Uterus (tissue), 4 donors: ENCODE results near the gene ALDH3B1. TPM values are rescaled to one million over a fixed set of nuclear protein-coding genes. Genes with fewer than 3 reads are reported as not detected.

ENCODE experiments used
- DNase-seq, 2 donors: peaks; one replicate each; pipeline ENCODE4 v3.0.0-alpha.2; 2019 to 2020
- H3K27ac ChIP-seq, 2 donors: fragments of 200-600 bp; sonication (generic); 1 replicate in 1 of 2; 2 replicates in 1 of 2; pipeline ENCODE4 v1.5.1; 2016 to 2018
- H3K27me3 ChIP-seq, 2 donors: fragments of 200-600 bp; sonication (generic); one replicate each; pipeline ENCODE4 v1.5.1; 2018 to 2019; ENCODE audit warnings: control low read depth in 1 of 2
- H3K36me3 ChIP-seq, 2 donors: fragments of 200-600 bp; sonication (generic); one replicate each; pipeline ENCODE4 v1.5.1; 2019; ENCODE audit warnings: control low read depth in 1 of 2
- H3K4me1 ChIP-seq, 2 donors: fragments of 200-600 bp; sonication (generic); one replicate each; pipeline ENCODE4 v1.5.1; 2018 to 2019; ENCODE audit warnings: control low read depth in 1 of 2
- H3K4me3 ChIP-seq, 2 donors: fragments of 200-600 bp; sonication (generic); 1 replicate in 1 of 2; 2 replicates in 1 of 2; pipeline ENCODE4 v1.5.1; 2018 to 2019; ENCODE audit warnings: mild to moderate bottlenecking in 1 of 2
- H3K9me3 ChIP-seq, 2 donors: fragments of 200-600 bp; sonication (generic); one replicate each; pipeline ENCODE4 v1.5.1; 2019; ENCODE audit warnings: control low read depth in 1 of 2
- CTCF ChIP-seq, 4 experiments: fragments of 200-600 bp in 2 of 4; fragments of 450-650 bp in 2 of 4; sonication (generic) in 2 of 4; IDR thresholded peaks; one replicate each; pipeline ENCODE4 v1.5.1; 2016 to 2019; ENCODE audit warnings: antibody characterized with exemption in 4 of 4, mild to moderate bottlenecking in 2 of 4, moderate library complexity in 1 of 4
- POLR2A ChIP-seq, 2 donors: fragments of 450-650 bp; IDR thresholded peaks; one replicate each; pipeline ENCODE4 v1.6.1; 2016; ENCODE audit warnings: antibody characterized with exemption in 2 of 2, mild to moderate bottlenecking in 1 of 2, moderate library complexity in 1 of 2
- intact Hi-C: fragments of 100-400 bp; cut with DNase I; formaldehyde crosslinking; loops from one replicate; pipeline ENCODE4 v1.15.1; 2023; ENCODE audit warnings: low total_unique reads
- total RNA-seq, 4 donors: library from RNA; depleted of rRNA in 3 of 4; stranded (reverse); fragments of >200 nt in 3 of 4; gene quantifications; one replicate each; pipeline versions ENCODE4 v1.1.0 to v1.2.4, GENCODE V29; 2014 to 2023
- donor health status: DM: yes; HTN: yes; CAD: no.

ALDH3B1 gene
- total RNA-seq, 4 donors from 2014 or later = 2.3 to 5.7 (median 4.0) TPM

GRCh38 chr11:68013611-68014156 is 3.6 kb downstream of the ALDH3B1 start:
- TF ChIP-seq CTCF (IDR thresholded peaks at IDR 0.05) (no peak), POLR2A (IDR thresholded peaks at IDR 0.05) (no peak)
- Histone ChIP-seq H3K36me3 (no peaks in the 10 kb centered on the region), H3K4me1 (peaks cover 0 to 4% of the 10 kb centered on the region in 2 donors), H3K27me3 (no peaks in the 10 kb centered on the region), H3K4me3 (no peak overlapping the region), H3K9me3 (no peaks in the 10 kb centered on the region), H3K27ac (no peak overlapping the region)
- intact Hi-C loops = no loop called here
- DNase-seq = no peak

DNA sequence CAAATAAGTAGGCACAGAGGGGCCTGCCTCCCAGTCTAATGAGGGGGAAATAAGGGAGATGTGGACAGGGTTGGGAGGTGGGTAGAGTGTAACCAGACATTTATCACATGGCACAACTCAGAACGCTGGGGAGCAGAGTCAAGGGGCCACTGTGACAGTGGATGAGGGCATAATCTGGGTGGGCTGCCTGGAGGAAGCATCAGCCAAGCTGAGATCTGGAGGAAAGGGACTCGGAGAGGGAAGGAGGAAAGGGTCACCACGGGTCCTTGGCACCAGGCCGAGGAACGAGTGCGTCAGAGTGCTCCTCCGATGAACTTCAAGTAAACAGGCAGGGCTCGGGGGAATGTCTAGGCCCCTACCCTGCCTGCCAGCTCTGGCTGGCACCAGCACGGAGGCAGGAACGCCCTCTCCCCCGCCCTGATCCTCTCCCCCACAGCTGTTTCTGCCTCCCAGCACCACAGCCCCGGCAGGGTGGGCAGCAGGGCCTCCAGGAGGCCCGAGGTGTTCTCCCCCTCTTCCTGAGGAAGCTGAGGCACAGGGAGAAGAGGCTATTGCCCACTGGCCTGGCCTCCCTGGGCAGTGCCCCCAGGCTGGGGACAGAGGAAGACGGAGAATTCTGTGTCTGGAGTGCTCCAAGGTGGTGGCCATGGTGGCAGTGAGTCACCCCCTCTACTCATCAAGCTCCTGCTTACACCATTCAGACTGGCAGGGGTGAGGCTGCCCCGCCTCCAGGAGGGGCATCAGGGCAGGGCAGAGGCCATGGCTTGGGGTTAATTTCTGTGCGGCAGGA is 4.2 kb downstream of the ALDH3B1 start:
- Histone ChIP-seq H3K4me1 (peaks cover 0 to 4% of the 10 kb centered on the region in 2 donors), H3K4me3 (no peak overlapping the region)

DNA sequence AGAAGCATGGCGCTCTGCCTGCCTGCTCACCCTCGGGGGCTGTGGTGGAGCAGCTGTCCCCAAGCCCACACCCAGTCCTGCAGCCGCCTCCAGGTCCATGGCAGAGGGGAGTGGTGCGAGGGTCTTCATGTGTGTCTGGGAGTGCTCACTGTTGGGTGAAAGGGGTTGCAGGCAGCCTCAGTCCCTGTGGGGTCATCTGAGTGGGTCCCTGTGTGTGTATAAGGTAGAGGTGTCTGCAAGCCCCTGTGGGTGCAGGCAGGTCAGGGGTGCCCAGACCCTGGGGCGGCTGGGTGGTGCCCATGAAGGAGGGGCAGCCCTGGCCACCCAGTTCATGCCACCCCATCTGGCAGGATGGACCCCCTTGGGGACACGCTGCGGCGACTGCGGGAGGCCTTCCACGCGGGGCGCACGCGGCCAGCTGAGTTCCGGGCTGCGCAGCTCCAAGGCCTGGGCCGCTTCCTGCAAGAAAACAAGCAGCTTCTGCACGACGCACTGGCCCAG is 4.9 kb downstream of the ALDH3B1 start:
- no peak for DNase-seq
- Histone ChIP-seq H3K36me3 (no peaks in the 10 kb centered on the region), H3K4me1 (peaks cover 0 to 4% of the 10 kb centered on the region in 2 donors), H3K27me3 (no peaks in the 10 kb centered on the region), H3K27ac (no peak overlapping the region), H3K4me3 (no peak overlapping the region), H3K9me3 (no peaks in the 10 kb centered on the region)
- intact Hi-C loops = no loop called here
- TF ChIP-seq POLR2A (IDR thresholded peaks at IDR 0.05) (no peak), CTCF (IDR thresholded peaks at IDR 0.05) (no peak)

More for the DNA sequence above, 4.2 kb downstream of the ALDH3B1 start:
- Histone ChIP-seq H3K9me3 (no peaks in the 10 kb centered on the region), H3K27me3 (no peaks in the 10 kb centered on the region), H3K27ac (no peak overlapping the region), H3K36me3 (no peaks in the 10 kb centered on the region)
- TF ChIP-seq POLR2A (IDR thresholded peaks at IDR 0.05) (no peak), CTCF (IDR thresholded peaks at IDR 0.05) (no peak)
- intact Hi-C loops = no loop called here
- DNase-seq = peak in 1 of 2 donors; percentile 55

DNA sequence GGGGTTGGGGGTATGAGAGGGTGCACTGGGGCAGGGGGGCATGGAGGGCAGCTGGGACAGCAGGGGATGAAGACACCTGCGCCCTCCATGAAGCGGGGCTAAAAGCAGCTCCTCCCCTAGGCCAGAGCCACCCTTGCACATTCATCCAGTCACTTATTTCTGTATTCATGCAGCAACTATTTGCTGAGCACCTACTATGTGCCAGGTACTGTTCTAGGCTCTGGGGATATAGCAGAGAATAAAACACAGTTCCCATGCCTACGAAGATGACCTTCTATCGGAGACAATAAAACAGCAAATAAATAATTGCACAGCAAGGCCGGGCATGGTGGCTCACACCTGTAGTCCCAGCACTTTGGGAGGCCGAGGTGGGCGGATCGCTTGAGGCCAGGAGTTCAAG is 5.3 kb downstream of the ALDH3B1 start:
- H3K27ac ChIP-seq = no peak overlapping the region
- DNase-seq = no peak
- no peaks in the 10 kb centered on the region for H3K27me3 ChIP-seq
- H3K4me3 ChIP-seq = no peak overlapping the region
- peaks cover 0 to 4% of the 10 kb centered on the region in 2 donors for H3K4me1 ChIP-seq
- H3K36me3 ChIP-seq = no peaks in the 10 kb centered on the region
- H3K9me3 ChIP-seq = no peaks in the 10 kb centered on the region
- TF ChIP-seq POLR2A (IDR thresholded peaks at IDR 0.05) (no peak), CTCF (IDR thresholded peaks at IDR 0.05) (no peak)
- intact Hi-C loops = no loop called here
